T-helper 1 cell treated with Interleukin-12 subunit alpha and Interleukin-12 subunit beta and Interleukin-4 antibody, amounts not matched to agents 30 μg/mL and 1 μg/mL, for 36 hours (primary cell): ENCODE results near the gene TGM4.
A peak's percentile ranks its signal among the peaks of the same experiment; 100 is the strongest.

Experiments
- H3K27ac Mint-ChIP-seq: one replicate; pipeline ENCODE4 v1.8.0; 2021; ENCODE audit warnings: mild to moderate bottlenecking, mixed read lengths
- H3K27me3 Mint-ChIP-seq: one replicate; pipeline ENCODE4 v1.8.0; 2021; ENCODE audit warnings: low read depth, mixed read lengths
- H3K36me3 Mint-ChIP-seq: one replicate; pipeline ENCODE4 v1.8.0; 2021; ENCODE audit warnings: low read depth, mixed read lengths
- H3K4me1 Mint-ChIP-seq: one replicate; pipeline ENCODE4 v1.8.0; 2021; ENCODE audit warnings: low read depth, mixed read lengths
- H3K4me3 Mint-ChIP-seq: one replicate; pipeline ENCODE4 v1.8.0; 2021; ENCODE audit warnings: mild to moderate bottlenecking, moderate library complexity, mixed read lengths
- H3K9me3 Mint-ChIP-seq: one replicate; pipeline ENCODE4 v1.8.0; 2021; ENCODE audit warnings: mixed read lengths

Gene TGM4

DNA sequence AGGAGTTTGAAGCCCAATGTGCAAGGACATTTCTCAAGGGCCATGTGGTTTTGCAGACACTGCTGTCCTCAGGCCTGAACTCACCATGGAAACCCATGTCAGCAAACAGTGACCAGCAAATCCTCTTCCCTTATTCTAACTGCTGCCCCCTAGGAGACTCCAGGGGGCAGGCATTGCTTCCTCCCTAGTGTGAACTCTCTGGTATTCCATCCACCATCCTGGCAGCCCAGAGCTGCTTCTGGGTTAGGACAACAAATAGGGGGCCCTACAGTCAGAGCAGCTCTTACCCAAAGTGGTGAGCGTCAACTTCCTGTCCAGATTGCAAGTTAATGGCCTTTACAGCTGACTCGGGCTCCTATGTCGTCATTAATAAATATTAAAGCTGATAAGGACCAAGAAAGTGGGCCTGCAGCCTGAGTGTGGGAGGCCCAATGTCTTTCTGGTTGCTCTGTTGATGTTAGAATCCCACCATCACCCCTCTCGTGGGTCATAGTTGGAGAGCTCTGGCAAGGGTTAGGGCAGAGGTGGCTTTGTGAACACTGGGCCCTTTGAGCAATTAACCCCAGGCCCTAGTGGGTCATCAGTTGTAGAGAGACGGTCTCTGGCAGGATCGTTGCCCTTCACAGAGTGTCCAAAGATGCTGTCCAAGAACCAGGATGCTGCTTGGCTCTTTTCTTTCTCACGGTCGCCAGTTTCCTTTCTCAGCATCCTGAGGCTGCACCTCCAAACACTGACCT, 41.5 kb downstream of the TGM4 start:
- Mint-ChIP-seq H3K4me3 (no peak overlapping the region), H3K27me3 (no peaks in the 10 kb centered on the region), H3K36me3 (no peaks in the 10 kb centered on the region), H3K4me1 (no peaks in the 10 kb centered on the region), H3K27ac (no peak overlapping the region), H3K9me3 (no peaks in the 10 kb centered on the region)

DNA sequence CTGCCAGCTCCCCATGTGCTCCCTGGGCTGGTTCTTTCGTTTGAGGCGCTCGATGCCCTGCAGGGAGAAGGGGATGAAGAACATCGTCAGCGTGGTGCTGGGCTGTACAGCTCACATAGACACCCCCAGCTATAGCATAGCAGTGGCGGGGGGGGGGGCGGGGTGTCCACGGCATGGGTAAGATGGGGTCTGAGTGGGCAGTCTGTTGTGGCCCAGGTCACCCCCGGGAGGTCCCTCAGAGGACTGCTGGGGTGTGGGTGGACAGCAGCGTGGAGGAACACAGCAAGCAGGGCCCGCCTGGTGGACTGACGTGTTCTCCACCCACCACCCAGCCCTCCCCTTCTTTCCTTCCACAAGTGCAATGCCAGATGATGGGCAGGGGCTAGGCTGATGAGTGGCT, 43.7 kb downstream of the TGM4 start:
- H3K9me3 Mint-ChIP-seq = no peaks in the 10 kb centered on the region
- no peaks in the 10 kb centered on the region for H3K4me1 Mint-ChIP-seq
- no peak overlapping the region for H3K27ac Mint-ChIP-seq
- no peak overlapping the region for H3K4me3 Mint-ChIP-seq
- no peaks in the 10 kb centered on the region for H3K27me3 Mint-ChIP-seq
- H3K36me3 Mint-ChIP-seq = peaks cover 3% of the 10 kb centered on the region

DNA sequence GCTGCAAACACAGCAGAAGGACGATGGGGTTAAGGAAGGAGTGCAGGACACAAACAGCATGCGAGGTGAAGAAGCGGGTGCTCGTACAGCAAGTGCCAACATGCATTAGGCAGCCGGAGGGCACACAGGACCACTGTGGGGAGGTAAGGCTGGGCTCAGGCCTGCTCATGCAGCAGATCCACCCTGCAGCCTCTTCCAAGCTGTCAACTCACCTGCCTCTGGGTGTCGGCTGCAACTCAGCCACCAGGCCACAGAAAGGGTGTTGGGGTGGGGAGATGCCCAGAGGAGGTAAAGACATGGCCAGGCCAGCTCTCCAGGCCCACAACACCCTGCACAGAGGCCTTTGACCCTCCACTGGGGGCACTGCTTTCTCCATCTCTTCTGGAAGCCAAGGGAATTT, 44.2 kb downstream of the TGM4 start:
- Mint-ChIP-seq H3K27me3 (no peaks in the 10 kb centered on the region), H3K36me3 (peaks cover 3% of the 10 kb centered on the region), H3K4me3 (no peak overlapping the region), H3K9me3 (no peaks in the 10 kb centered on the region), H3K4me1 (no peaks in the 10 kb centered on the region), H3K27ac (no peak overlapping the region)

DNA sequence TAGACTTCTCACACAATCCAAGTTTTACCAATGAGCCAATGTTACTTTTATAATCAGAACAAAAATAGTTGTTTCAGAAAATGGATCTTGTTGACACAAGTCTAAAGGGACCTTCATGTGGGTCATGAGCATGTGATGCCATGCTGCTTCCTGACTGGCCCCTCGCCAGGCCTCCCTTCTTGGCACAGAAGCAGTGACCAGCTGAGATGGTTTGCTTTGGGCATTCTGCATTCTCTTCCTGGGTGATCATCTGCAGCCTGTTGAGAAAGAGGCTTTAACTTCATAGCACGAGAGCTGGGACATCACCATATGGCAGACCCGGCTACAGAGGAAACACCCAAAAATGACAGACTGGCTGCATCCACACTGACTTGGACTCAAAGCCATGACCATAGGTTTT, 45.7 kb downstream of the TGM4 start:
- H3K9me3 Mint-ChIP-seq = no peaks in the 10 kb centered on the region
- no peaks in the 10 kb centered on the region for H3K27me3 Mint-ChIP-seq
- H3K36me3 Mint-ChIP-seq = peaks cover 3% of the 10 kb centered on the region
- H3K4me3 Mint-ChIP-seq = no peak overlapping the region
- H3K4me1 Mint-ChIP-seq = no peaks in the 10 kb centered on the region
- no peak overlapping the region for H3K27ac Mint-ChIP-seq

DNA sequence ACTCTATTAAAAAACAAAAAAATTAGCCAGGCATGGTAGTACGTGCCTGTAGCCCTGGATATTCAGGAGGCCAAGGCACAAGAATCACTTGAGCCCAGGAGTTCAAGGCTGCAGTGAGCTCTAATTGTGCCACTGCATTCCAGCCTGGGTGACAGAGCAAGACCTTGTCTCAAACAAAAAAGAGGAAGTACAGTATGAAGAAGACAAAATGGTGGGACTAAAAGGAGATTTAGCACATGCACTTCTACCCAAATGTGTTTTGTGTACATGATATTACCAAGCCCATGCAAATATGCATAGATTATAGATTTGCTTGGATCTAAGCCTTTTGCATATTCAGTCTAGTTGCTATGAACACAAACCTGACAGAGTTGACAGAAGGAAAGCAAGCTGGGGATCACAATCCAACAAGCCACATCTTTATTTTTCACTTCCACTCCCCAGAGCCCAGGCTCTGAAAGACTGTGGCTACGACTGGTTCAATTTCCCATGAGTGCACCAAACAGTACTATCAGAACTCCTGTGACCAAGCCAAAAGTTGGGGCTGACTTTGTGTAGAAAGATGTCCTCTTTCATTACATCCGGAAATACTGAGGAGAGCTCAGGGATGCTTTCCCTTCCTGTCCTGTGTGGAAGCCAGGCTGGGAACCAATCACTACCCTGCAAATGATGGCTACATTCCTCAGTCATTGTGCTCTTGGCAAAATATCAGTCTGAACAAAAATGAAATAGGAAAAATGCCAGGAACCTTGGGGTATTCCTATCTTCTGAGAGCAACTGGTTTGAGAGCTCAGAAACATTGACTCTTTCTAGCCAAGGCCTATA, 49.4 kb downstream of the TGM4 start:
- H3K4me3 Mint-ChIP-seq = no peak overlapping the region
- H3K4me1 Mint-ChIP-seq = peaks cover 2% of the 10 kb centered on the region
- no peaks in the 10 kb centered on the region for H3K9me3 Mint-ChIP-seq
- no peak overlapping the region for H3K27ac Mint-ChIP-seq
- H3K27me3 Mint-ChIP-seq = no peaks in the 10 kb centered on the region
- peaks cover 16% of the 10 kb centered on the region for H3K36me3 Mint-ChIP-seq

DNA sequence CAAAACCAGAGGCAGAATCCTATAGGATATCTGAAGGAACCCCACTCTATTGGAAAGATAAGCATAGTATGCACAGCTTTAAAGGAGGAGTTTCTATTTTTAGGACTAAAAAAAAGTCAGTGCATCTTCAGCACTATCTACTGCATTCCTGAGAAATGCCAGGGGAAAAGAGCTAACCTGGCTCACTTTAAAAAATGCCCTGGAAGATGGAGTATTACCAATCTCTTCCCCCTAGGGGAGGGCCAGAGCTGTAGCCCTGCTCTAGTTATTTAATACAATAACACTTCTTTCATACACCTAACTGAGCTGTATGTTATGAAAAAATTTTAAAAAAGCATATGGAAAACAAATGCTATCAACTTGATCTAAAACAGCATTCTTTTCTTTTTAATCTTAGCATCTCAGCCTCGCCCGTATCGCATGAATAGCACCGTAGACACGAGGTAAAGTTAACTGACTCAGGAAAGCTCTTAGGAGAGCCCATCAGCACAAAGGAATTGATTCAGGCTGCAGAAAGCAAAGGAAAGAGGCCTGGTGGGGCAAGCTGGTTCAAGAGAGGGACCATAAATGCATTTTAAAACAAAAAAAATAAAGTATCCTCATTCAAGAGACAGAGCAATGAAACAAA, 50.2 kb downstream of the TGM4 start:
- Mint-ChIP-seq H3K9me3 (no peaks in the 10 kb centered on the region), H3K27ac (peak overlapping the region; percentile 41), H3K4me3 (no peak overlapping the region), H3K36me3 (peaks cover 17% of the 10 kb centered on the region), H3K27me3 (no peaks in the 10 kb centered on the region), H3K4me1 (peaks cover 2% of the 10 kb centered on the region)

DNA sequence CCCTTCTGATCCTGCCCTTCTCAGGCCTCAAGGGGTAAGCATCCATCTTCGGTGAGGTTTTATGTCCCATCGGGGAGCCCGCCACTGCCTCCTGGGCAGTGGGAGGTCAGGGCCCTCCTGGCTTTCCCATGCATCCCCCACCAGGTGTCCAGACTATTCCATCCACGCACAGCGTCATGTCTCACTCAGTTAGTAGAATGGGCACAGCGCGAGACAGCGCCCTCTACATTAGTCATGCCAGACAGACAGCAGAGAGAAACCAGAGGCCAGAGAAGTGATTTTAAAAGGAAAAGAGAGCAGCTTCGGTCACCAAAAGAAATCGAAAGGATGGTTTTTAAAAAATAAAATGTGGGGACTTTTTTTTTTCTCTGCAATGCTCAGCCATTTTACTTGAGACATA, 51.8 kb downstream of the TGM4 start:
- peaks cover 17% of the 10 kb centered on the region for H3K36me3 Mint-ChIP-seq
- H3K27me3 Mint-ChIP-seq = no peaks in the 10 kb centered on the region
- no peak overlapping the region for H3K27ac Mint-ChIP-seq
- H3K4me3 Mint-ChIP-seq = no peak overlapping the region
- H3K9me3 Mint-ChIP-seq = no peaks in the 10 kb centered on the region
- H3K4me1 Mint-ChIP-seq = peaks cover 2% of the 10 kb centered on the region

DNA sequence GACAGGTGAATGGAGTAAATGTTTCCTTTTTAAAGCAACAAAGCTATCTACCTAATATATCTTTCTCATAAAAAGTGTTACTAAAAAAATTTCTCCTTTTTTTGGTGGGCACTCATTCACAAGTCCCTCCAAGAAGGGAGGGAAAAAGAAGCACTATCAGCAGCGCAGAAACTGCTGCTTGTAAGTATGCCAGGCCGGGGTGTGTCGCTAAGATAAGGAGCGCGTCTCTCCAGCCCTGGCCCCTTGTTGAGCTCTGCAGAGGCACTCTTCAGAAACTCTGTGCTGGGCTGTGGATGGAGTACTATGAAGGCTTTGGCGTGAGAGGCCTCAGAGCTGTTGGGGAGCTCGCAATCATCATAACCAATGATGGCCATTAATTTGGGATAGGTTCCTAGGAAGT, 52.5 kb downstream of the TGM4 start:
- Mint-ChIP-seq H3K27ac (no peak overlapping the region), H3K36me3 (peaks cover 17% of the 10 kb centered on the region), H3K4me3 (no peak overlapping the region), H3K9me3 (no peaks in the 10 kb centered on the region), H3K27me3 (no peaks in the 10 kb centered on the region), H3K4me1 (peaks cover 2% of the 10 kb centered on the region)

DNA sequence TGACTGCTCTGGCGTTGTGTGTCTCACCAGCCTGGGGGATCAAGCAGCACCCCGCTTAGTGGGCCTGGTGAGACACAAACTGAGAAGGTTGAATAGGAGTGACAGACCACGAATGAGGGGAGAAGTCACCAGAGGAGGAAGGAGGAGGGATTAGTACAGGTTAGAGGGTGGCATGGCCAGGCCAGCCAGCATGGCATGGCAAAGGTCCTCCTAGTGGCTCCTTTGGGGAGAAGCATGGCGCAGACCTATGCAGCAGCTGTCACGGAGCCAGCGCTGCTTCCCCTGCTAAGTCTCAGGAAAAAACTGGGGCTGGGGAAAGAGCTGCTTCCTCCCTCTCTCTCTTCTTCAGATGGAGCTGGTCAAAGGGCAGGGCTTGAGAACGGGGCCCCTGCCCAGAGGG, 53.0 kb downstream of the TGM4 start:
- peaks cover 16% of the 10 kb centered on the region for H3K36me3 Mint-ChIP-seq

DNA sequence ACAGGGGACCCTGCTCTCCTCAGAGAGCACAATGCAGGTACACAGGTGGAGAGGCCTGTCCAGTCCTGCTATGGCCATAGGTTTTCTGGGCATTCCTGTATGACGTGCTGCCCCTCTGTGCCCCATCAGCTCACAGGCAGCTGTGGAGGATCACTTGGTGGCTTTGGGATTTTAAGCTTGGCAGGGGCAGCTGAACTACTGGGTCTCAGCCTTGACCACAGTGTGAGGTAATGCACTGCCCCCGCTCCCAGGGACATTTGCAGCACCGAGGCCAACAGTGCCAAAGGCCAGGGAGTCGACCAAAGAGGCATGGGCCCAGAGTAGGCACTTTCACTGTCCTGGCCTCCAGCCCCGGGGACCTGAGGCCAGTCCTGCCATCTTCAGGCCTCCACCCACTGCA, 55.4 kb downstream of the TGM4 start:
- Mint-ChIP-seq H3K36me3 (peaks cover 18% of the 10 kb centered on the region), H3K4me3 (no peak overlapping the region)

More for the DNA sequence above, 53.0 kb downstream of the TGM4 start:
- Mint-ChIP-seq H3K4me1 (peaks cover 2% of the 10 kb centered on the region), H3K27me3 (no peaks in the 10 kb centered on the region), H3K9me3 (no peaks in the 10 kb centered on the region), H3K4me3 (no peak overlapping the region), H3K27ac (no peak overlapping the region)

DNA sequence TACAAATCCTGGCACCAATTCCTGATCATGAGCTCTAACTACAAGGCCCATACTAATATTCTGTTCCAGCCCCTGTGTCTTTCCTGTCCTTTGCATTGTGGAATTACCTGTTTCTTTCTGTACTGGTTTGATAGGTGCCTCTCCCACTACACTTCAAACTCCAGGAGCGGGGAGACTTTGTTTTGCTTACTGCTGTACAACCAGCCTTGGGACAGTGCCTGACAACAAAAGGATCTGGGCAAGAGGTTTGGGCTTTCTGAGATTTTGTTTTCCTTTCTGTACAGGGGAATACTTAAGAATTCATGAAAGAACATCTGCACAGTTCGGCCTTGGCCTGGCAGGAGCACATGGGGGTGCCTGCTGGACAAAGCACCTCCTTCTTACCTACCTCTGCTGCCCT, 56.5 kb downstream of the TGM4 start:
- Mint-ChIP-seq H3K4me3 (no peak overlapping the region), H3K27ac (peak overlapping the region; percentile 9), H3K36me3 (peaks cover 16% of the 10 kb centered on the region), H3K27me3 (no peaks in the 10 kb centered on the region), H3K4me1 (peaks cover 4% of the 10 kb centered on the region), H3K9me3 (no peaks in the 10 kb centered on the region)

More for the DNA sequence above, 55.4 kb downstream of the TGM4 start:
- Mint-ChIP-seq H3K27me3 (no peaks in the 10 kb centered on the region), H3K9me3 (no peaks in the 10 kb centered on the region), H3K4me1 (peaks cover 4% of the 10 kb centered on the region), H3K27ac (no peak overlapping the region)

DNA sequence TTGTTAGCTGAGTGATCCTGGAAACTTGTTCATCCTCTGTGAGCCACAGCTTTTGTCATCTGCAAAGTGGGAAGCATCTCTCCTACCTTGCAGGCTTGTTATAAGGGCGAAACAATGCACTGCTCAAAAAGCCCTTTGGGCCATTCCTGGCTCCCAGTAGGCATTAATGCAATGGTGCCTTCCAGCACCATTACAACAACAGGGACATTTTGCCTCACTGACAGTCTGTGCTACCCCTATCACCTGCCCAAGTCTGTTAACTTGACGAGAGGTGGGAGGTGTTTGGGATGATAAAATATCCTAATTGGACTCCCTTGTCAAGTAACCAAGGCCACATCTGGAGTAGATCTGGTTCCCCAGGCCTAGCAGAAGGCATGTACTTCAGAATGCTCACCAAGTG, 57.4 kb downstream of the TGM4 start:
- Mint-ChIP-seq H3K27ac (no peak overlapping the region), H3K4me1 (peaks cover 7% of the 10 kb centered on the region), H3K27me3 (no peaks in the 10 kb centered on the region), H3K36me3 (peaks cover 21% of the 10 kb centered on the region), H3K4me3 (no peak overlapping the region), H3K9me3 (no peaks in the 10 kb centered on the region)

DNA sequence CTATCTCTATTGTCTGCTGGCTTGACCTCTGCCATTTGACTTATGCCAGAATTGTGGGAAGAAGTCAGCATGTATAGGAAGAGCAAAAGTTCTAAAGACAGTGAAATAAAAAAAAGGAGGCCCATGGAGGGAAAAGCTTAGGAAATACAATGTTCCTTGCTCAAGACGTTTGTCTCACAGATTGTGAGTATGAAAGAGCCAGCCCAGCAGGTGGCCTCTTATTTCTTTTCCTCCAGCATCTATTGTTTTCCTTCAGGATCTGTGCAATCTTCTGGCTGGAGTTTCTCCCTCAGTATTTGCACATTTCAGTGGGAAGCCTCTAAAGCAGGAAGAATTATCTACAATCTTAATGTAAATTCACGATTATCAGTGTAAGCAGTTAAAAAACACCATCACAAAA, 57.9 kb downstream of the TGM4 start:
- H3K27ac Mint-ChIP-seq = no peak overlapping the region
- H3K9me3 Mint-ChIP-seq = no peaks in the 10 kb centered on the region
- H3K27me3 Mint-ChIP-seq = no peaks in the 10 kb centered on the region
- peaks cover 7% of the 10 kb centered on the region for H3K4me1 Mint-ChIP-seq
- H3K4me3 Mint-ChIP-seq = no peak overlapping the region
- H3K36me3 Mint-ChIP-seq = peaks cover 20% of the 10 kb centered on the region

DNA sequence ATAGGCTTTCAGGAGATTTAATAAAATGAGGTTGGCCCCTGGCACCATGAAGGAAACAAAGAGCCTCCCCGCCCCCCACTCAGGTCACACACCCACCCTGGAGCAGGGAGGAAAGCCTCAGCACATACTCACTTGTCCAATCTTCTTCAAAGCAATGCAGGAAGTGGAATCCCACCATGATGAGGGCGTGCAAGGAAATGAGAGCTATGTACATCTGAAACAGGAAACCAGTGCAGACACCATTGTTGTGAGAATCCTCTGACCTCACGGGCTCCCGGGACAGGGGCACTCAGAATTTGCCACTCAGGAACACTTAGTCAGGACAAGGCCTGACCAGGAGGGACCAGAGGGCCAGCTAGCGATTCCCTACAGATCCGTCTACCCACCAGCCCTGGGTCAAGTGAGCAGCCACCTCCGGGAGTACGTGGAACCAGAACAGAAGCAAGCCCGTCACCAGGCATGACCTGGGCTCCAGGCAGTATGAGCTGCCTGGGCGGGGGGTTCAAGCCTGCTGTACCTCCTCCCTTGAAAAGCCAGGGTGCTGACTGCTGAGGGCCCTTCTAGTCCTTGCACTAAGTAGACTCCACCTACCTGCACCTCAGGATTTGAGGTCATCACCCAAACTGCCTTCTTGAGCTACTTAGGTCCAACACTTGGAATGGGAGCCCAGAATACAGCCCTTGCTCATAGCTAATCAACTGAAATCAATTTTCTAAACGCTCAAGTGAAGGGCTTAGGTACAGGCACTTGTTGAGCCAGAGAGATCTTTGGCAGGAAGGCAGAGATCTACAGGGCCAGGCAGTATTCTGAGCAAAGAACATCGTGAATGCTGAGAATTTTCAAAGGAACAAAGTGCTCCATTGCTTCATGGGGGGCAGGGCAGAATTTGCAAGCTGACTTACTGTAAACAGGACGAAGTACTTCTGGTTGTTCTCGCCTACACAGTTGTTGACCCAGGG, 58.9 kb downstream of the TGM4 start:
- H3K4me3 Mint-ChIP-seq = no peak overlapping the region
- H3K36me3 Mint-ChIP-seq = peaks cover 19% of the 10 kb centered on the region
- no peak overlapping the region for H3K27ac Mint-ChIP-seq
- no peaks in the 10 kb centered on the region for H3K27me3 Mint-ChIP-seq
- no peaks in the 10 kb centered on the region for H3K9me3 Mint-ChIP-seq
- peaks cover 7% of the 10 kb centered on the region for H3K4me1 Mint-ChIP-seq
